Activated CD8-positive, alpha-beta memory T cell treated with anti-CD3 and anti-CD28 coated beads for 24 hours (primary cell): ENCODE results near the gene TACC3.

Experiments
- DNase-seq: peaks from one replicate; pipeline ENCODE4 v3.0.0-alpha.2; 2020

The TACC3 gene

GRCh38 chr4:1725521-1725920, 4.2 kb downstream of the TACC3 start:
- no peak for DNase-seq

- peak; percentile 97 for DNase-seq
These were observed 5.0 kb downstream of the TACC3 start for GRCh38 chr4:1726146-1726934.

- no peak for DNase-seq
These were observed 6.1 kb downstream of the TACC3 start for GRCh38 chr4:1727117-1728031.

- DNase-seq: no peak
These were observed 7.0 kb downstream of the TACC3 start for GRCh38 chr4:1728061-1728980.

- DNase-seq: no peak
These were observed 9.3 kb downstream of the TACC3 start for GRCh38 chr4:1730532-1731135.

GRCh38 chr4:1731180-1731579, 9.9 kb downstream of the TACC3 start:
- no peak for DNase-seq

GRCh38 chr4:1732911-1733310, 11.6 kb downstream of the TACC3 start:
- DNase-seq: no peak

GRCh38 chr4:1735215-1735614, 13.9 kb downstream of the TACC3 start:
- DNase-seq: no peak

GRCh38 chr4:1736812-1737211, 15.5 kb downstream of the TACC3 start:
- DNase-seq: no peak

- no peak for DNase-seq
These were observed 16.3 kb downstream of the TACC3 start for GRCh38 chr4:1737666-1738065.

- DNase-seq: no peak
These were observed 17.1 kb downstream of the TACC3 start for GRCh38 chr4:1738410-1738809.

GRCh38 chr4:1739358-1739757, 18.0 kb downstream of the TACC3 start:
- DNase-seq: no peak

- no peak for DNase-seq
These were observed 18.8 kb downstream of the TACC3 start for GRCh38 chr4:1740021-1740545.

GRCh38 chr4:1741208-1741607, 19.9 kb downstream of the TACC3 start:
- no peak for DNase-seq

- no peak for DNase-seq
These were observed 22.2 kb downstream of the TACC3 start for GRCh38 chr4:1743551-1743950.

GRCh38 chr4:1743975-1744374, 22.7 kb downstream of the TACC3 start:
- no peak for DNase-seq

GRCh38 chr4:1744552-1744951, 23.2 kb downstream of the TACC3 start:
- DNase-seq: no peak

GRCh38 chr4:1745165-1745564, 23.8 kb downstream of the TACC3 start:
- no peak for DNase-seq

- DNase-seq: no peak
These were observed 24.4 kb downstream of the TACC3 start for GRCh38 chr4:1745697-1746096.

GRCh38 chr4:1746265-1746691, 25.0 kb downstream of the TACC3 start:
- DNase-seq: peak; percentile 93

- no peak for DNase-seq
These were observed 25.7 kb downstream of the TACC3 start for GRCh38 chr4:1746919-1747602.

GRCh38 chr4:1747603-1747967, 26.3 kb downstream of the TACC3 start:
- DNase-seq: no peak
